Measurements from ENCODE around the gene RPP25. TPM values are rescaled to one million over a fixed set of nuclear protein-coding genes. Genes with fewer than 3 reads are reported as not detected.

Gene RPP25
- total and polyA plus RNA-seq, 10 of the 15 experiments (the other 5 are each of a cell fraction or from before 2014, with no cell fraction given): 0.41 to 10.8 (median 4.7) TPM

DNA sequence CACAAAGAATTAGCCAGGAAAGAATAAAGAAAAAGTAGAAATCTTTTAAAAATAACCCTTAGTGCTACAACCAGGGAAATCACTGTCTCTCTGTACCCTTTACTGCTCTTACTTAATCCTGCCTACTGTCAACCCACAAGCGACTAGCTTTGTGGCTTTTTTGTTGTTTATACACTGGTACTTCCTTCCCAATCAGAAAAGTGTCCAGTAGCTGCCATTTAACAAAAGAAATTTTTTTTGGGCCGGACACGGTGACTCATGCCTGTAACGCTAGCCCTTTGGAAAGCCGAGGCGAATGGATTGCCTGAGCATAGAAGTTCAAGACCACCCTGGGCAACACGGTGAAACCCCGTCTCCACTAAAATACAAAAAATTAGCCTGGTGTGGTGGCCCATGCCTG, 36.1 kb downstream of the RPP25 start (continued):
- TF ChIP-seq E2F8 (IDR thresholded peaks at IDR 0.05; ENCODE audit: low read depth, partially characterized antibody): no peak
- no peak for TF ChIP-seq NRF1 (conservative IDR thresholded peaks at IDR 0.05; ENCODE audit: low read depth, low read length)
- no peak for TF ChIP-seq MLLT1 (IDR thresholded peaks at IDR 0.05)
- no peak for TF ChIP-seq SMAD5 (IDR thresholded peaks at IDR 0.05; ENCODE audit: low read depth)
- no peak for TF ChIP-seq MEF2B (IDR thresholded peaks at IDR 0.05; ENCODE audit: partially characterized antibody, poor library complexity, severe bottlenecking)
- TF ChIP-seq, protein P1, sequence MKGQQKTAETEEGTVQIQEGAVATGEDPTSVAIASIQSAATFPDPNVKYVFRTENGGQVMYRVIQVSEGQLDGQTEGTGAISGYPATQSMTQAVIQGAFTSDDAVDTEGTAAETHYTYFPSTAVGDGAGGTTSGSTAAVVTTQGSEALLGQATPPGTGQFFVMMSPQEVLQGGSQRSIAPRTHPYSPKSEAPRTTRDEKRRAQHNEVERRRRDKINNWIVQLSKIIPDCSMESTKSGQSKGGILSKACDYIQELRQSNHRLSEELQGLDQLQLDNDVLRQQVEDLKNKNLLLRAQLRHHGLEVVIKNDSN (IDR thresholded peaks at IDR 0.05; ENCODE audit: borderline replicate concordance, extremely low read length, insufficient read depth, low read depth, low read length): no peak
- TF ChIP-seq, protein P2, sequence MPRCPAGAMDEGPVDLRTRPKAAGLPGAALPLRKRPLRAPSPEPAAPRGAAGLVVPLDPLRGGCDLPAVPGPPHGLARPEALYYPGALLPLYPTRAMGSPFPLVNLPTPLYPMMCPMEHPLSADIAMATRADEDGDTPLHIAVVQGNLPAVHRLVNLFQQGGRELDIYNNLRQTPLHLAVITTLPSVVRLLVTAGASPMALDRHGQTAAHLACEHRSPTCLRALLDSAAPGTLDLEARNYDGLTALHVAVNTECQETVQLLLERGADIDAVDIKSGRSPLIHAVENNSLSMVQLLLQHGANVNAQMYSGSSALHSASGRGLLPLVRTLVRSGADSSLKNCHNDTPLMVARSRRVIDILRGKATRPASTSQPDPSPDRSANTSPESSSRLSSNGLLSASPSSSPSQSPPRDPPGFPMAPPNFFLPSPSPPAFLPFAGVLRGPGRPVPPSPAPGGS (IDR thresholded peaks at IDR 0.05; ENCODE audit: borderline replicate concordance, insufficient read depth, low read depth, low read length, poor library complexity, severe bottlenecking): no peak

Data from GM12878 (cell line).